Activated CD4-positive, alpha-beta T cell treated with anti-CD3 and anti-CD28 coated beads for 1 hour (primary cell): ENCODE results near the gene TENT5C.

Source experiments
- DNase-seq: peaks from one replicate; pipeline ENCODE4 v3.0.0-alpha.2; 2020

TENT5C gene

DNA sequence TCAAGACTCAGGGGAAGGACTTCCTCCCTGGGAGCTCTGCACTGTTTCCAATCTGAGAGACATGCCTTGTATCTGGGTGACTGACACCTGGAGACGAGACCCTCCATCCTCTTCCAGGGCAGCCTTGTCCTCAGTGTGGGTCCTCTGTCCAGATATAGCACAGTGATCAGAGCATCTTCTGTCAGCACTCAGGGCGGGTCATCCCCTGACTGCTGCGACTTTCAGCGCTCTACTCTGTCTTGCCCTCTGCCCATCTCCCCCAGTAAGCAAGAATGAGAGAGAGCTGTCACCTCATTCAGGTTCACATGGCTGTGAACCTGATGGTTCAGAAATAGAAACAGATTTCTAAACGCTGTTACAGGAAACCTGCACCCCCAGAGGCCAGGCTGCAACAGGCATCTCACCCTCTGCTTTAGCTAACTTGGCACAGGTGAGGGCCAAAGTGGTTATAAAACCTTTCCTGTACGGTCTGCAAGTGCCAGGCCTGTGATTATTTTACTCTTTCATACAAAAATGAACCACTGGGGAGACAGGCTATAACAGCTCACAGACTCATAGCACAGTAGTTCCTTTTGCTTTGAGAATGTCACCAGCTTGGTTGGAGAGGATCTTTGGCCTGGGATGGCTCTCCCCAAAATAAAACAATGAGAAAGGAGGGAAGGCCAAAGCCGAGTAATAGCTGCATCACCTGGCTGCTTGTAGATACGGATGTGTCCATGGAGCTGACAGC, 11.4 kb upstream of the TENT5C start:
- no peak for DNase-seq

DNA sequence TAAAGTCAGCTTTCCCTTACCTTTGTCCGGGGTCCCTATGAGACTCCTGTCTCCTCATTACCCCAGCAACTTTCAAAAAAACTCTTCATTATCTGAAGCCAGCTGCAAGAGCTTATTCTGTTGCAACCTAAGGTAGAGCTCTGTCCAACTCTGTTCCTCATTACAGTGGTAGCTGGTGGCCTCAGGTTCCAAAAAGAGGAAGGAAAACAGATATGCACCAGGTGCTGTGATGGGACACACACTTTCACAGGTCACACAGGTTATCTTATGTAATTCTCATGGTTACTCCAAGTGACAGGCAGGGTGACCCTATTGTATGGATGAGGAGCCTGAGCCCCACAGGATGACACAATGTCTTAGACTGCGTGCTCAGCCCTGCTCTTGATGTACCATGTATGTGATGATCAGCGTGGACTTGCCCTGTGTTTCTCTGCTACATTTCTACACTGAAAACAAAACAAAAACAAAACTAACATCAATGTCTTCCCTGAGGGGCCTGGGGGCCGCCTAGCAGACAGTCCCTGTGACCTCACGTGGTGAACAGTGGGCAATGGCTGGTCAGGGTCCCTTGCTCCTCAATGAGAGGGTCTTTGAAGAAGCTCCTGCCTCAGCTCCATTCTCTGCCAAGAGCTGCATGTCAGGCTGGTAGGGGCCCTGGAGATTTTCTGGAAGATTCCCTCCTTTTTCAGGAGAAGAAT, 9.7 kb upstream of the TENT5C start:
- DNase-seq, result no peak

DNA sequence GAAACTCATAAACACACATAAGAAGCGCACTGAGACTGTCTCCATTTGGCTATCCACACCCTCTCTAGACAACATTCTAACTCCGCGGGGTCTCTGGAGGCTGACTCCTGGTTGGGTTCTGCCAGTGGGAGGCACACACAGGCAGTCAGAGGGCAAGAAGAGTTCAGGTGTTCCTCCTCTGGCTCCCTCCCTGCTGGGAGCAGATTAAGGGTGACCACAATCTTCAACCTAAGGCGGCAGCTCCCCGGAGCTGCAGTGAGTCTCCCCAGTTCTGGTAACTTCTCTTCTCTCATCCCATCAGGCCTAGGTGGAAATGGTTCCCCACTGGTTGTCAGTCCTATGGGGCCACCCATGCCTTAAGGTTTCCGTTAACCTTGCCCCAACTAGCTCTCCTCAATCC, 7.4 kb upstream of the TENT5C start:
- DNase-seq, result no peak

DNA sequence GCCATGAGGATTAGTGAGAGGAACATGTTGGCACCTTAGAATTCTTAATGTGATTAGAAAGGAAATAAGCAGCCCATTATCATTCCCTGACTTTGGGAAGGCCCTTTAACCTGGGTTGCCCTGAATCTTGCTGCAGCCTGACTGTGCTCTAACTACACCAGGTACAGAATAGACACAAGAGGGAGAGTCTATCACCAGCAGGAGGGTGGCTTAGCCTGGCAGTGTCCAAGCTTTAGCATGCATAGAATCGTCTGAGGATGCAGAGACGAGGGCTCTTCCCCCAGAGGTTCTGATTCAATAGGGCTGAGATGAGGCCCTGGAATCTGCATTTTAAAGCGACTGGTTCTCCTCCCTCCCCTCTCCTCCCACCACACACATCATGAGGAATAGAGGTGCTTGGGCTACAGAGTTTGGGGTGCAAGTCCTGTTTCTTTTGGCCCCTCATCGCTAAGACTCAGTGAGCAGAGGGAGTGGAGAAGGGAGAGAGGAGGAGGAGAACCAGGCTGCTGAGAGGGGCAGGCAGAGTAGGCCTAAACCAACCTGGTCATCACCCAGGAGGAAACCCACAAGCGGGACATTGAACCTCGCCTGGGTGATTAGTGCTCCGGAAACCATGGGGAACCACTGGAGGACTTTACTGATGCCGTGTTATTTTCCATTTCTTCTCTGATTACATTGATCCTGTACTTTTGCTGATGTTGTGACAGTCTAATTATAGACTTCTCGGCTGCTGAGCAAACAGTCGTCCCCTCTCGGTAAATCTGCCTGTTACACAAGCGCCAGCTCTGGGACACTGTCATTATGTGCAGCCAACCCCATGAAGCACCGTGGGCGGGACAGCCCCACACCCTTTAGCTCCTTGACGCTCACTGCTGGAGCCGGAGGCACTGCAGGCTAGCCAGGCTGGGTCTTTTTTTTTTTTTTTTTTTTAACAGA, 6.3 kb upstream of the TENT5C start:
- DNase-seq, result no peak

DNA sequence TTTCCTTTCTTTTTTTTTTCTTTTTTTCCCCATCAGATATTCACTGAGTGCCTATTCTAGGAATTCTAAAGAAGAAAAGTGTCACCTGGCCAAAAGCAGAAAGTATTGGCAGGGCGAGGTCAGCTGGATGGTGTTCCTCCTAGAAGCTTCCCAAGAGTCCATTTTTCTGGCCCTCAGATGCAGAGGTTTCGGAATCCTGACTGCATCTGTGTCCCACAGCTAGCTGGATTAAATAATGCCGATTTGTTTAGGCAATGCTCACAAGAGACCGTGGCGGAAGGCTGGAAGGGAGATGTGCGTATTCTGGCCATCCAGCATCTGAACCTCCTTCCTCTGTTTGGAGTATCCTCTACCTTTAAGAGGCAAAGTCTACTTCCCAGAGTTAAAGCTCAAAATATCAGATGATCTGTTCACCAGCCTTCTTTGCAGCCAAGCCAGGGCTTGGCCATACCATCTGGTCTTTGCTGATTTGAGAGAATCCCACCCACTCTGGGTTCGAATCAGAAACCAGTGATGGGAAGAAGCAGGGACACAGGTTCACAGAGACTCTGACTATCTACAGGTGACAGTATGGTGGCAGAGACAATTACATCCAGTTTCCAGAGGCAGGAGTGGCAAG, 5.4 kb upstream of the TENT5C start:
- DNase-seq, result no peak

DNA sequence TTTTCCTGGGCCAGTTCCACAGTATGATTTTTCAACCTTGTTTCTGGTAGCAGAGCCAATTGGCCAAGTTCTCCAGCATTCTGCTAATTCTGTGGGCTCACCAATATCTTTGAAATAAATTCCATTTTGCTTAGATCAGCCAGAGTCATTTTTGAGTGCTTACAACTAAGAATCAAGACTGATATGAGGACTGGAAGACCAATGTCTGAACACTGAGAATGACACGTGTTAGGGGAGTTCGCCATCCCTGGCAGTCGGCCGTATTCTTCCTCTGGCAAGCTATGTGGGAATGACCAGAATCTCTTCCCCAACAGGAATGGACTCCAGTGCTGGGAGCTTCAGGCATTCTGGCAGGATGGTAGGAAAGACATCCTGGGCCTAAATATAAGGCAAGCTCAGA, 4.9 kb upstream of the TENT5C start:
- no peak for DNase-seq

DNA sequence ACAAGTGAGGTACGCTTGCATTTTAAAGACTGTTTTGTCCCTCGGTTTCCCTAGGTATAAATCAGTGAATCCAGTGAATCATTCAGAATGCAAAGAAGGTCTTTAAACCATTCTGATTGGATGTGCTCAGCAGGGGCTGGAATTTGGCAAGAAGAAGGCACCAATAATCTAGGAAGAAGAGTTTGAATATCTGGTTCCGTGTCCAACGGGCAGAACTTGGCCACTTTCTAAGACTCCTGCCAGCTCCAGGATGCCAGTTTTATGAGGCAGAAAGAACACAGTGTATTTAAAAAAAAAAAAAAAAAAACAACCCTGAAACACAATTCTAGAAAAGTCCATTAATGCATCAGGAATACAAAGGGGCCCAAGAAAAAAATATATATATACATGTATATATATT, 3.0 kb upstream of the TENT5C start:
- DNase-seq, result no peak

DNA sequence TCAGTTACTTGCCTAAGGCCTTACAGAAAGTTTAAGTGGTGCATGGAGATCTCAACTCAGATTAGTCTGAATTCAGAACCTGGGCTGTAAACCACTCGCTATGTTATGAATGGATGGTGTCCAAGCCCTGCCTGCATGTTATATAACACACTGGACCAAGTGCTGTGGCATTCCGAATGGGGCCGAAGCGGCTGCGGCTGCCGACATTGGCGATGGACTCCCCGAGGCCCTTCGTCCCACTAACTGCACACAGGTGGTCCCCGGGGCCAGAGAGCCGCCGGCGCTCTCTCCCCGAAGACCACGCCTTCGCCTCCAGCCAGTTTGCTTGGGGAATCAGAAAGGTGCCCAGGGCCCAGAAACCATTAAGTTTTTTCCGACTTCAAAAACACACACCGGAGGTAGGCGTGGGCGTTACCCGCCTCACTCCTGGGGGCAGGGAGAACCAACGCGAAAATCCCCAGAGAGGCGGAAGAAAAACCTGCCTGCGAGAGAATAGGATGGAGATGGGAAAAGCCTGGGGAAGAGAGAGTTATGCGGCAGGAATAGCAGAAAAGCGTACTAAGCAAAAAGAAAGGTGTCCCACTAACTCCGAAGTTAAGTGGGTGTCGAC, 579 bp upstream of the TENT5C start:
- DNase-seq, result no peak

DNA sequence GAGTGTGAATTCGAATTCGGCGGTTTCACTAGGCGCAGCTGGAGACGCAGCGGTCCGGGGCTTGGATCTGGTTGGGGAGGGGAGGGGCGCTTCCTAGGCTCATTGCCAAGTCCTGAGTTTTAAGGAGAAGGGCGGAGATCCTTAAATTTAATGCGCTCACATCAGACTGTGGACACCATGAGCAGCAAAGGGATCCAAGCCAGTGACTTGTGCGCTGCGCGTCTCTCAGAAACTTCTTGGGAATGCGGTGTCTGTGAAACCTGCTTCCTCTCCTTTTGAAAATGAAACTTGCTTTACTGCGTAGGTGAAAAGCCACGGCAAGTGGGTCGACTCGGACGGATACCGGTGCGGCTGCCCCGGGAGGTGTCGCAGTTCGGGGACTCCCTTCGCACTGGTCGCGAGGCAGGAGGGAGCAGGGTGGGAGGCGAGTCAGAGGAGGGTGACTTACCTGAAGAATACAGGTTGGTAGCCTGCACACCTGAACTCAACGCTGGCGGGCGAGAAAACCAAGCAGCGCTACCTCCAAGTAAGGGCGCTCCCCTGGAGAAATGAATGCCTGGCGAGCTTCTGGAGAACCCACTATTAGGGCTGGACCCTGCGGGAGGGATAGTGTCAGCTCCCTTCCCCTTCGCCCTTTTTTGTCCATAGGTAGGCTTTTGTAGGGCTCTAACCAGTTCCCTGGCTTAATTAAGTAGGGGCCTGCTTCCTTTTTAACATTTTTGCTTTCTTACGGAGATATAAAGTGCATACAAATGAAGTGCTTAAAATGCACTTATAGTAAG, 992 bp downstream of the TENT5C start:
- DNase-seq, result peak; percentile 34

DNA sequence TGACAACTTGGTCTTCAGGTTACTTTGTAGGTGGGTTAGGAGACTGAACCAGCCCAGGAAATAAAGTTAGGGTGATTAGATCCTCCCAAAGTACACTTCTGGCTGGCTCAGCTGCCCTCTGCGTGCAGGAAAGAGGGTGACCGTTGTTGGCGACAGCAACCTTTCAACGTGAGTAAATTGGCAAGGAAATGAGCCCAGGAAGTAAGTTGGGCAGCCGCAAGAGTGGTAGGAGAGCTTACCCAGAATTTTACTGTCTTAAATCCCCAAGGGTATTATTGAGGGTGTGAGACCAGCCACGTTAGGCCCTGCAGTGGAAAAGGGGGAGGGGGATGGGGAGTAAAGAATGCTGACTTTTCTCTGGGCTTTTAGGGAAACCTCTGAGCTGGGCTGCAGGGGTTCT, 1.6 kb downstream of the TENT5C start:
- DNase-seq, result peak; percentile 26

DNA sequence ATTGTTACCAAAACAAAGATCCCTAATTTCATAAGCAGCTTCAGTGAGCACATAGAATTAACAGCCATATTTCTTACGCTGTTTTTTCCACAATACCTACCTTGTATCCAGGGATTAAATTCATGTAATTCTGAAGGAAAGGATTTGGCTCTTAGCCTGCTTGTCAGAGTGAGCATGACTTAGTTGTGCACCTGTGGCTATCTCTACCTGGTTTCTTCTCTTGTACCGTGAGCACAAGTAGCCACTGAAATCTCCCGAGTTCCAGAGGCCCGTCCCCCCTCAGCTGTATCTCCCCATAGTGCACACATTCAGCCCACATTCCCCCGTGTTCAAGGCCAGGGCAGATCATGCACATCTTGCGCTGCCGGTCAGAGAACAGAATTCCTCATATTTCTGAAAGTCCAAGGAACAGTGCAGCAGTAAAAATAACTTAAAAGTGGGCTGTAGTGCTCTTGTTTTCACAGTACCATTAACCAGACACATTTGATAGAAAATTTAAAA, 2.3 kb downstream of the TENT5C start:
- DNase-seq, result no peak

DNA sequence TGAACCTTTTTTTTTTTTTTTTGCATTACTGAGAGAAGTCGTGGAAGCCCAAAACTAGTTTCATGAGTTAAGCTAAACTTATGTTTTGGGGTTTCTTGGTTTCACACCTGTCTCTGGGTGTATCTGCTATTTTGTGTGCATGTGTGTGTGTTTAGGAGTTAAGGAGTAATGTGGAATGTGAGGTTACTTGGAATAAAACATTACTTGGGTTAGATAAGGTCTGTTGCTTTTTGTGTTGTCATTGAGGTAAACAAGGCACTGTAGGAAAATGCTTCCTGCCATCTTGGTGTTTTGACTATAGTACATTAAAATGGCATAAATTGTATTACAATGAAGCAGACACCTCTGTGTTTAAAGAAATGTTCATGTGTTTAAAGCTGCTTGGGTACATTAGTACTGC, 2.9 kb downstream of the TENT5C start:
- DNase-seq, result no peak

DNA sequence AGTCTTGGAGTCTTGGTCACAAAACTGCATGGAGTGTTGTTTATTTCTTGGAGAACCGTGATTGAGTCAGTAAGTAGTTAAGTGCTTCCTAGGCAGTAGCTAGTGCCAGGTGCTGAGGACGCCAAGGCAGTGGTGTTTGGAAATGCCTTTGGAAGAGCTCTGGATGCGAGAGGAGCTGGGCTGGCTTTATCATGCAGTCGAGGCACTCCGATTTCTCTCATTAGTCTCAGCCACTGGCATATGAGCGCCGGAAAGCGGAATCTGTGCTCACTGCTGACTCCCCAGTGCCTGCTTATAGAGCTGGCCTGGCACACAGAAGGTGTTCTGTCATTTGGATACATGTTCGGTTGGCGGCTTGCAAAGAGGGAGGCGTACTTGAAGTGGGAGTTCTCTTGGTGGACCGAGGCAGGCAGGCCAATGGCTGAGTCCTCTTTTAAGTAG, 3.6 kb downstream of the TENT5C start:
- no peak for DNase-seq

DNA sequence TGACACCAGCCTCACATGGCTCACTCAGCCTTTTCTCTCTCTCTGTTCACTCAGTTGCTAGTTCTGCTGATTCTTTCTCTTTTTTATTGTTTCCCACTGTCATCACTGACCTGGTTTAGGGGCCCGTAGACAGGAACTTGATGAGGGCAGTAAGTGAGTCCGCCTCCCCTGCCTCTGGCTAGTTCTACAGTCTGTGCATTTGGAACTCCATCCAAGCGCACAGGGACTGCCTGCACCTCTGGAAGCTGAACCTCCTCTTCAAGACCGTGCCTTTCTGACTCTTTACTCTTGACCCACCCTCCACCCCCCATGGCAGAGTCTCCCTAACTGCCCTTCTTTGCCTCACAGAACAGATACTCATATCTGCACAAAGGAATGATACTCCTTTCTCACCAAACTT, 4.2 kb downstream of the TENT5C start:
- DNase-seq, result no peak

DNA sequence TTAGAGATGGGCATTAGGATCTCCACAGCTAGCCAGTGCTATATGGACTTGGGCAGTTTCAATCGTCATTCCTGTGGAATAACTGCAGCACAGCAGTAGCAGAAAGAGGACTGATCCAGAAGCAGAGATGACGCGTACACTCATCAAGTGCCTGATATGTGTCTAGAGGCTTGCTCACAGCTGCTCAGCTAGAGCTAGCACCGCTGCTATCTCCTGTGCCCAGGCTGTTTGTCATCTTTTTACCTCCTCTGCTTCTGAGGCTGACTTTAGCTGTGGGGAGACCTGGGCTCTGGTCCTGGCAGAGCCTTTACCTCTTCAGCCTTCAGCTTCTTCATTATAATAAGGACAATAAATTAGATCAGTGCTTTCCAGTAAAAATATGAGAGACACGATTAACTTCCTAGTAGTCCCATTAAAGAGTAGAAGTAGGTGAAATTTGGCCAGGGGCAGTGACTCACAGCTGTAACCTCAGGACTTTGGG, 5.3 kb downstream of the TENT5C start:
- DNase-seq, result no peak

DNA sequence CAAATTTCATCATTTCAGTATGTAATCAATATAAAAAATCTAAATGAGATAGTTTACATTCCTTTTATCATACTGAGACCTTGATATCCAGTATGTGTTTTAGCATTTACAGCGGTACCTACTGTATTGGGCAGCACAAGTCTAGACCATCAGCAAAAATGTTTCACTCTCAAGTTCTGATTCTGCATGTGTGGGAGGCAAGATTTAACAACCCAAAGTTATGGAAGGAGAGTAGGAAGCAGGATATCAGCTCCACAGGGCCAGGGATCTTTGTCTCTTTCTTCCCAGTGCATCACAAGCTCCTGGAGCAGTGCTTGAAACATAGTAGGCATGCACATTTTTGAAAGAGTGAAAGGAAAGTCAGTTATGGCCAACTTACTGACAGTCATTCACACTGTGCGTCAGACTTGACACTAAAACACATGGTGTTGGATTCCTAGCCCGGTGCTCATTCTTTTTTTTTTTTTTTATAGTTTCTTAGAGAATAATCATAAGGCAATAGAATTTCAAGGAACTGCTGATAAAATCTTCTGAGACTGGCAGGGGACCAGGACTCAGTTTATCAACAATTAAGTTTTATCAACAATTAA, 6.1 kb downstream of the TENT5C start:
- no peak for DNase-seq

DNA sequence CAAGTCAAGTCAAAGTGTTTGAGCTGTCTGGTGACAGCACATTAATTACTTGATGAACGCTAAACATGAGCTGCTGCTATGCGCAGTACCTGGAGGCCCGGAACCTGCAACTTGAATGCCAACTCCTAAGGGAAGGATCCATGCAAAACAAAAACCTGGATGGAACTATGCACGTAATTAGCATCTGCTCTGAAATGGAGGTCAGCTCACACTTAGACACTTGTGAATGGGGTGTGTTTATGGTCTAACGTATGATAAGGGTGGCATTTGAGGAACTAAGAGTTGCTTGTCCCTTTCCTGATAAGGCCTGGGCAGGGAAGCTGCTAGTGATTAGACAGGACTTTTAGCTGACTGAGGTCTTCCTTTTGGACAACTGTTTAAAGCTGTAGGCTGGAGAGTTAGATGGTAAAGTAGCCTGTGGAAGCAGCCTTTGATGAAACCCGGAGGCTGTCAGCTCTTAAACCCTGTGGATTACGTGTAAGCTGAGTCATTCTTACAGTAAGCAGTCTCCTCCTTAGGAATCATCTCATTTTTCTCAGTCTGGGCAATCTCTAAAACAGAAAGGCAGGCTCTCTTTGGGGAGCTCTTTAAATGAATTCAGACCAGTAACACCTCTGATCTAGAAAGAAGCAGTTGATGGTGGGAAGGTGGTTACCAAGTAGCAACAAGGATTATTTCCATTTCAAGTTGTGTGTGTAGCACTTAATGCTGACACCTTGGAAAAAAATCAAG, 6.8 kb downstream of the TENT5C start:
- DNase-seq, result no peak

DNA sequence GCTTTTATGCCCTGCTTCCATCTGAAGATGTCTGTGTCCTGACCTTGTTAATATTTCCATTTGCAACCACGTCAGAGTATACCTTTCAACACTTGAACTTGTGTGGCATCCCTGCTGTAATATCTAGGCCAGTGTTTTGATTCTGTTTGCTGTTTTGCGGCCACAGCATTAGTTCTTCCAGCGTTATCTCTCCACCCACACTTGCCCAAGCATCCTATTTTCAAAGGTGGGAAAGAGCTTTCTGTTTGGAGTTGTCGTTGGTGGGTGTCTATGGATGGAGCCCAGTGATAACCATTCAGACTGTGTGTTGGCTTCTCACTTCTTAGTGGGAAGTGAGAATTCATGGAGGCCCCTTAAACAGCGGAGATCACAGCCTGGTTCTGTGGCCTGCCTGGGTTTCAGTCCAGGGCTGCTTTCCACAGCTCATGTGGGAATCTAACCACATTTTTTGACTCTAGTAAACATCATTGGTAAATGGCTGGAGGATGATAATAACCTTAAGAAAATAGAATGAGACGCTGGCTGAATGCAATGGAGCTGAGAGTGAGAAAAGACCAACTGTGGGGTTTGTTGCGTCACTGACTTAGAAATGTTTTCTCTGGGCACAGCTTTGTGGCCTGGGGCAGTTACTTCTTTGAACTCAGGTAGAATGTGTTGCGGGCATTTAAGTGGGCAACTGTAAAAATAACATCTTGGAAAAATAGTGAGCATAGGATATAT, 7.6 kb downstream of the TENT5C start:
- DNase-seq, result no peak

DNA sequence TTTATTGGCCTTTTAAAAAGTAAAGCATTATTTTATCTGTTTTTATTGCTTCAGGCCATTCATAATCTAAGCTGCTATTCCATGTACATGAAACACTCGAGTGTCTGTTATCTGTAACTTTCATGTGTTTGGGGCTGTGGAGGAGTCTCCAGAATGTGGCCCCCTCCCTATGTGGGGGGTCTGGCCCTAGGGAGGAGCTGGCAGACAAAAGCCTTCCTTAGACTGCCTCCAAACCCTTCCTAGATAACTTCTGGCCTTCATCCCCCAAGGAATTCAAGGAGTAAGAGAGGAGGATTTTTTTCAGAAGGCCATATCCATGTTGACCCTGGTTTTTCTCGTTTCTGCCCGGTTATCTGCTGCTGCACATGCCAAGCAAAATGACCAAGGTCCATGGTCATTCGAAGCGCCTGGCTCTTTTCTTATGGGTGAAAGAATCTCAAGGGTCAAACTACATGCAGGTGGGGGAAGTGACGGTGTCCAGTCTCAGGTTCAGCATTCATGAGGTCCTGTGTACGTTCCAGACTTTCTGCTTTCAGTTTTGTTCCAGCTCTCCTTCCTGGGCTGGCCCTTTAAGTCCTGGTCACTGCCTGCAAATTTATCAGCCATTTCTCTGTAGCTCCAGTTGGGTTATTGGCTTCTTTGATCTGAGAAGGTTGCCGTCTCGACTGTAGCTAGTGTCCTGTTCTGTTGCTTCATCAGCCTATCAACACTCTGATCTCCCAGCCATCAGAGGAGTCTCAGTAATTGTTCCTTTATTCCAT, 8.3 kb downstream of the TENT5C start:
- no peak for DNase-seq
